Suppressor macrophage (primary cell): ENCODE results near the gene TAF6.

ENCODE experiments used
- DNase-seq, 4 experiments: peaks; one replicate each; pipeline ENCODE4 v3.0.0-alpha.2; 2020 to 2022

Gene TAF6

GRCh38 chr7:100120733-100121036 is 1.5 kb upstream of the TAF6 start:
- no peak for DNase-seq

- peak; percentile 40 to 61 (median 52) for DNase-seq
Measured at GRCh38 chr7:100119970-100120732, 993 bp upstream of the TAF6 start.

- DNase-seq: no peak
Measured at GRCh38 chr7:100118388-100119071, 628 bp downstream of the TAF6 start.

GRCh38 chr7:100115026-100115425 is 4.1 kb downstream of the TAF6 start:
- DNase-seq: no peak

GRCh38 chr7:100111914-100112313 is 7.2 kb downstream of the TAF6 start:
- no peak for DNase-seq

GRCh38 chr7:100111156-100111555 is 8.0 kb downstream of the TAF6 start:
- DNase-seq: no peak

- no peak for DNase-seq
Measured at GRCh38 chr7:100109521-100110163, 9.5 kb downstream of the TAF6 start.

- DNase-seq: no peak
Measured at GRCh38 chr7:100107890-100108289, 11.3 kb downstream of the TAF6 start.

GRCh38 chr7:100107125-100107737 is 11.9 kb downstream of the TAF6 start:
- no peak for DNase-seq

- DNase-seq: no peak
Measured at GRCh38 chr7:100106633-100107032, 12.5 kb downstream of the TAF6 start.

GRCh38 chr7:100105534-100105933 is 13.6 kb downstream of the TAF6 start:
- no peak for DNase-seq

GRCh38 chr7:100102950-100103840 is 16.0 kb downstream of the TAF6 start:
- DNase-seq: no peak

- peak; percentile 98 to 100 (median 99) for DNase-seq
Measured at GRCh38 chr7:100101016-100101862, 17.9 kb downstream of the TAF6 start, which contains the start of the genes AP4M1 and MCM7. Gene AP4M1, plus strand, starts transcription at chr7:100101643. Its CDS starts 72 bp downstream, at chr7:100101715. Gene MCM7, minus strand, starts transcription at chr7:100101397. Its CDS starts 103 bp downstream, at chr7:100101294.

- DNase-seq: peak; percentile 95 to 99 (median 97)
Measured at GRCh38 chr7:100100420-100101015, 18.6 kb downstream of the TAF6 start.

GRCh38 chr7:100099452-100099851 is 19.7 kb downstream of the TAF6 start:
- no peak for DNase-seq

GRCh38 chr7:100098913-100099312 is 20.2 kb downstream of the TAF6 start:
- DNase-seq: no peak

GRCh38 chr7:100095704-100096103 is 23.5 kb downstream of the TAF6 start:
- no peak for DNase-seq

GRCh38 chr7:100095289-100095688 is 23.9 kb downstream of the TAF6 start:
- DNase-seq: no peak

GRCh38 chr7:100093925-100094486 is 25.2 kb downstream of the TAF6 start:
- no peak for DNase-seq

GRCh38 chr7:100093498-100093897 is 25.7 kb downstream of the TAF6 start:
- DNase-seq: no peak
